ENCODE results near the gene DNAJC5. TPM values are rescaled to one million over a fixed set of nuclear protein-coding genes. Genes with fewer than 3 reads are reported as not detected.

Gene DNAJC5
- total and polyA plus RNA-seq, 2 donors (not counting 3 experiments of a cell fraction or from before 2014, with no cell fraction given): 44.7 to 60.3 TPM

GRCh38 chr20:63963348-63963741 is 68.4 kb downstream of the DNAJC5 start:
- Histone ChIP-seq H3K9ac (replicated peaks; ENCODE audit: extremely low read depth, insufficient read depth, low read length) (no peak overlapping the region), H3K9me1 (replicated peaks; ENCODE audit: control insufficient read depth, extremely low read depth, insufficient read depth, low read length) (no peaks in the 10 kb centered on the region), H3K4me3 (replicated peaks in 1 of 3; ENCODE audit: insufficient read depth in 1 of 3, low read depth in 1 of 3, low read length in 3 of 3) (no peak overlapping the region), H3K4me2 (ENCODE audit: insufficient read depth, low read length) (no peak overlapping the region), H3K27ac (ENCODE audit: insufficient read depth, low read depth, low read length) (no peak overlapping the region), H3K4me1 (ENCODE audit: control insufficient read depth, extremely low read depth, insufficient read depth, low read length) (no peaks in the 10 kb centered on the region), H3K79me2 (ENCODE audit: control insufficient read depth, insufficient read depth, low read length) (no peaks in the 10 kb centered on the region), H2AFZ (ENCODE audit: low read depth, low read length) (no peak overlapping the region), H3K36me3 (ENCODE audit: control insufficient read depth in 2 of 2, extremely low read depth in 1 of 2, insufficient read depth in 2 of 2, low read length in 2 of 2) (peaks cover 12 to 54% of the 10 kb centered on the region in 2 experiments), H4K20me1 (replicated peaks; ENCODE audit: control insufficient read depth, extremely low read depth, insufficient read depth, low read length) (no peaks in the 10 kb centered on the region), H3K27me3 (ENCODE audit: control insufficient read depth in 2 of 2, insufficient read depth in 2 of 2, low read length in 2 of 2) (no peaks in the 10 kb centered on the region), H3K9me3 (replicated peaks; ENCODE audit: control insufficient read depth, insufficient read depth, low read length) (no peaks in the 10 kb centered on the region)
- intact Hi-C loops (cut with micrococcal nuclease): no loop called here
- no TSS peak for BruUV-seq (replicated peaks)
- dilution Hi-C loops (cut with MboI; ENCODE audit: extremely low pct_ligation_motif_present, low sequenced_read_pairs): no loop called here
- CTCF ChIA-PET: interaction anchor here (0.5 kb wide), 1 partner anchor 46 kb away, joined by 3 read pairs; no protein-coding TSS in a partner anchor
- TF ChIP-seq MAX (IDR thresholded peaks at IDR 0.05; ENCODE audit: insufficient read depth, insufficient read length) (no peak), POLR2A (IDR thresholded peaks at IDR 0.05; ENCODE audit: low read depth, low read length) (no peak), JUN (IDR thresholded peaks at IDR 0.05; ENCODE audit: borderline replicate concordance, insufficient read depth, insufficient read length, low read depth) (no peak), MYC (IDR thresholded peaks at IDR 0.05; ENCODE audit: low read depth, low read length) (no peak), FOS (IDR thresholded peaks at IDR 0.05; ENCODE audit: borderline replicate concordance, insufficient read depth, low read length) (no peak), POLR2AphosphoS5 (IDR thresholded peaks at IDR 0.05; ENCODE audit: insufficient read depth, low read depth, low read length) (no peak), GATA2 (IDR thresholded peaks at IDR 0.05; ENCODE audit: insufficient read depth, insufficient read length, low read depth, low read length) (no peak), CTCF (IDR thresholded peaks at IDR 0.05; ENCODE audit: extremely low read depth in 1 of 2, insufficient read depth in 1 of 2, low read depth in 1 of 2, low read length in 2 of 2) (no peak), EZH2 (IDR thresholded peaks at IDR 0.05; ENCODE audit: borderline replicate concordance, low read depth, low read length, severe bottlenecking) (no peak)
- POLR2A ChIA-PET: no interaction called here
- FAIRE-seq (no peak), DNase-seq (ENCODE audit: low read depth, low spot score) (no peak)
